Endothelial cell (in vitro differentiated cells): ENCODE measurements around the gene FTL. TPM values are rescaled to one million over a fixed set of nuclear protein-coding genes. Genes with fewer than 3 reads are reported as not detected.

ENCODE experiments used
- DNase-seq: peaks from one replicate; pipeline ENCODE4 v3.0.0; 2021; ENCODE audit warnings: low spot score
- H3K27ac Mint-ChIP-seq: one replicate; pipeline ENCODE4 v1.8.0; 2021; ENCODE audit warnings: mixed read lengths, inconsistent platforms; ENCODE audit not compliant: unreplicated experiment
- H3K27me3 Mint-ChIP-seq: one replicate; pipeline ENCODE4 v1.8.0; 2021; ENCODE audit warnings: mild to moderate bottlenecking, moderate library complexity, mixed read lengths, inconsistent platforms; ENCODE audit not compliant: unreplicated experiment
- H3K36me3 Mint-ChIP-seq: one replicate; pipeline ENCODE4 v1.8.0; 2021; ENCODE audit warnings: mild to moderate bottlenecking, low read depth, mixed read lengths, inconsistent platforms; ENCODE audit not compliant: unreplicated experiment
- H3K4me1 Mint-ChIP-seq: one replicate; pipeline ENCODE4 v1.8.0; 2021; ENCODE audit warnings: mild to moderate bottlenecking, mixed read lengths, inconsistent platforms; ENCODE audit not compliant: unreplicated experiment
- H3K4me3 Mint-ChIP-seq: one replicate; pipeline ENCODE4 v1.8.0; 2021; ENCODE audit warnings: mild to moderate bottlenecking, mixed read lengths, inconsistent platforms; ENCODE audit not compliant: unreplicated experiment
- H3K9me3 Mint-ChIP-seq: one replicate; pipeline ENCODE4 v1.8.0; 2021; ENCODE audit warnings: mixed read lengths, inconsistent platforms; ENCODE audit not compliant: unreplicated experiment
- CTCF ChIP-seq: fragments of 200-600 bp; sonication (generic); IDR thresholded peaks from one replicate; pipeline ENCODE4 v1.5.0; 2021; ENCODE audit warnings: antibody characterized with exemption; ENCODE audit not compliant: unreplicated experiment
- total RNA-seq: library from RNA; stranded (reverse); fragmentation: NEBNext Ultra II Directional; extraction: Animal tissue kit (Norgen Biotek cat#: 25700); gene quantifications from one replicate; pipeline ENCODE4 v1.2.1, GENCODE V29; 2021; ENCODE audit not compliant: unreplicated experiment

The FTL gene
- total RNA-seq, 1 donor from 2014 or later, result 1,109 TPM

- peaks cover 13% of the 10 kb centered on the region for H3K27me3 Mint-ChIP-seq
- no peak for TF ChIP-seq CTCF
- peak overlapping the region; percentile 73 for H3K4me3 Mint-ChIP-seq
- H3K4me1 Mint-ChIP-seq, result peaks cover 29% of the 10 kb centered on the region
- no peak overlapping the region for H3K27ac Mint-ChIP-seq
- DNase-seq, result no peak
- H3K9me3 Mint-ChIP-seq, result no peaks in the 10 kb centered on the region
- H3K36me3 Mint-ChIP-seq, result peaks cover 22% of the 10 kb centered on the region
Measured at GRCh38 chr19:48991011-48991609, 26.0 kb downstream of the FTL start.

- Mint-ChIP-seq H3K4me1 (peaks cover 29% of the 10 kb centered on the region), H3K27me3 (peaks cover 13% of the 10 kb centered on the region), H3K36me3 (peaks cover 22% of the 10 kb centered on the region), H3K27ac (peak overlapping the region; percentile 72), H3K9me3 (no peaks in the 10 kb centered on the region), H3K4me3 (peak overlapping the region; percentile 97)
- DNase-seq, result no peak
- TF ChIP-seq CTCF, result no peak
Measured at GRCh38 chr19:48991873-48992580, 26.9 kb downstream of the FTL start.

- DNase-seq, result peak; percentile 13
- H3K4me3 Mint-ChIP-seq, result peak overlapping the region; percentile 97
- peak overlapping the region; percentile 72 for H3K27ac Mint-ChIP-seq
- no peaks in the 10 kb centered on the region for H3K9me3 Mint-ChIP-seq
- H3K36me3 Mint-ChIP-seq, result peaks cover 17% of the 10 kb centered on the region
- no peak for TF ChIP-seq CTCF
- peaks cover 13% of the 10 kb centered on the region for H3K27me3 Mint-ChIP-seq
- H3K4me1 Mint-ChIP-seq, result peaks cover 31% of the 10 kb centered on the region
Measured at GRCh38 chr19:48992581-48993174, 27.6 kb downstream of the FTL start.

- H3K4me1 Mint-ChIP-seq, result peaks cover 33% of the 10 kb centered on the region
- peak within 1 kb of the TSS; percentile 99 for H3K4me3 Mint-ChIP-seq
- no peaks in the 10 kb centered on the region for H3K9me3 Mint-ChIP-seq
- H3K36me3 Mint-ChIP-seq, result peaks cover 10% of the 10 kb centered on the region
- peak within 1 kb of the TSS; percentile 97 for H3K27ac Mint-ChIP-seq
- H3K27me3 Mint-ChIP-seq, result peaks cover 13% of the 10 kb centered on the region
- TF ChIP-seq CTCF, result peak; percentile 92
- DNase-seq, result peak; percentile 99
Measured at GRCh38 chr19:48993175-48994034, 28.3 kb downstream of the FTL start, which contains the start of the genes GYS1 and RUVBL2. GYS1 (minus strand) TSS chr19:48993309; CDS start chr19:48993112, 197 bp downstream. RUVBL2 (plus strand) TSS chr19:48993887; CDS start chr19:48993912, 25 bp downstream.
